Ectodermal cell (in vitro differentiated cells): ENCODE results near the gene RADIL.

Experiments
- H3K27ac ChIP-seq: 2 replicates; pipeline ENCODE4 v1.7.0; 2013; ENCODE audit warnings: mild to moderate bottlenecking, low read depth, low read length; ENCODE audit not compliant: insufficient read depth, poor library complexity, severe bottlenecking
- H3K27me3 ChIP-seq: 2 replicates; pipeline ENCODE4 v1.7.0; 2013; ENCODE audit warnings: mild to moderate bottlenecking, low read length; ENCODE audit not compliant: insufficient read depth, control insufficient read depth, poor library complexity, severe bottlenecking
- H3K36me3 ChIP-seq: one replicate; pipeline ENCODE4 v1.7.0; 2013; ENCODE audit warnings: low read length; ENCODE audit not compliant: control insufficient read depth, insufficient read depth
- H3K4me1 ChIP-seq: one replicate; pipeline ENCODE4 v1.7.0; 2013; ENCODE audit warnings: low read length; ENCODE audit not compliant: control insufficient read depth, insufficient read depth
- H3K4me3 ChIP-seq: 2 replicates; pipeline ENCODE4 v1.7.0; 2013; ENCODE audit warnings: low read depth, low read length, control low read depth; ENCODE audit not compliant: insufficient read depth
- H3K9me3 ChIP-seq: 2 replicates; pipeline ENCODE4 v1.7.0; 2013; ENCODE audit warnings: mild to moderate bottlenecking, low read length, moderate library complexity; ENCODE audit not compliant: control insufficient read depth
- WGBS, 2 experiments: methylation state at CpG; one replicate each; pipeline ENCODE4 v1.1.7; 2013; ENCODE audit warnings: missing lambda C conversion rate in 2 of 2; 5-methylcytosine and 5-hydroxymethylcytosine counted together

Gene RADIL

GRCh38 chr7:4832711-4833110 is 50.8 kb downstream of the RADIL start:
- WGBS, 2 experiments: 96 to 99% methylated on average over 16 of the region's 16 CpGs
- Histone ChIP-seq H3K4me3 (no peak overlapping the region), H3K4me1 (peaks cover 8% of the 10 kb centered on the region)

GRCh38 chr7:4831723-4832495 is 51.6 kb downstream of the RADIL start:
- Histone ChIP-seq H3K4me3 (no peak overlapping the region), H3K27me3 (no peaks in the 10 kb centered on the region), H3K9me3 (no peaks in the 10 kb centered on the region), H3K4me1 (no peaks in the 10 kb centered on the region), H3K27ac (no peak overlapping the region), H3K36me3 (no peaks in the 10 kb centered on the region)
- WGBS, 2 experiments: 90 to 93% methylated on average over 17 of the region's 17 CpGs

More at GRCh38 chr7:4832711-4833110, 50.8 kb downstream of the RADIL start:
- H3K27me3 ChIP-seq: no peaks in the 10 kb centered on the region
- H3K36me3 ChIP-seq: no peaks in the 10 kb centered on the region
- H3K27ac ChIP-seq: no peak overlapping the region
- H3K9me3 ChIP-seq: no peaks in the 10 kb centered on the region

GRCh38 chr7:4830176-4830575 is 53.3 kb downstream of the RADIL start:
- H3K27ac ChIP-seq: no peak overlapping the region
- no peaks in the 10 kb centered on the region for H3K27me3 ChIP-seq
- no peaks in the 10 kb centered on the region for H3K9me3 ChIP-seq
- no peak overlapping the region for H3K4me3 ChIP-seq
- no peaks in the 10 kb centered on the region for H3K4me1 ChIP-seq
- H3K36me3 ChIP-seq: no peaks in the 10 kb centered on the region
- WGBS, 2 experiments: 50 to 56% methylated on average over 14 of the region's 14 CpGs

GRCh38 chr7:4828720-4829383 is 54.7 kb downstream of the RADIL start:
- Histone ChIP-seq H3K36me3 (no peaks in the 10 kb centered on the region), H3K9me3 (no peaks in the 10 kb centered on the region), H3K27ac (no peak overlapping the region), H3K4me1 (no peaks in the 10 kb centered on the region), H3K27me3 (no peaks in the 10 kb centered on the region), H3K4me3 (no peak overlapping the region)
- WGBS, 2 experiments: 92 to 93% methylated on average over 17 of the region's 17 CpGs

- WGBS, 2 experiments: 95% methylated on average over 15 of the region's 15 CpGs
Observed at GRCh38 chr7:4825081-4825480, 58.4 kb downstream of the RADIL start.

GRCh38 chr7:4824120-4824775 is 59.3 kb downstream of the RADIL start:
- H3K4me3 ChIP-seq: no peak overlapping the region
- H3K27ac ChIP-seq: no peak overlapping the region
- no peaks in the 10 kb centered on the region for H3K36me3 ChIP-seq
- no peaks in the 10 kb centered on the region for H3K27me3 ChIP-seq
- WGBS, 2 experiments: 91 to 92% methylated on average over 20 of the region's 20 CpGs
- no peaks in the 10 kb centered on the region for H3K9me3 ChIP-seq
- H3K4me1 ChIP-seq: no peaks in the 10 kb centered on the region

More at GRCh38 chr7:4825081-4825480, 58.4 kb downstream of the RADIL start:
- H3K27me3 ChIP-seq: no peaks in the 10 kb centered on the region
- H3K36me3 ChIP-seq: no peaks in the 10 kb centered on the region
- no peaks in the 10 kb centered on the region for H3K4me1 ChIP-seq
- H3K27ac ChIP-seq: no peak overlapping the region
- H3K9me3 ChIP-seq: no peaks in the 10 kb centered on the region
- no peak overlapping the region for H3K4me3 ChIP-seq

GRCh38 chr7:4823441-4824119 is 59.9 kb downstream of the RADIL start:
- H3K4me3 ChIP-seq: no peak overlapping the region
- no peaks in the 10 kb centered on the region for H3K27me3 ChIP-seq
- no peaks in the 10 kb centered on the region for H3K9me3 ChIP-seq
- H3K36me3 ChIP-seq: no peaks in the 10 kb centered on the region
- H3K4me1 ChIP-seq: no peaks in the 10 kb centered on the region
- 90 to 92% methylated on average over 14 of the region's 14 CpGs for WGBS, 2 experiments
- no peak overlapping the region for H3K27ac ChIP-seq

- Histone ChIP-seq H3K27me3 (no peaks in the 10 kb centered on the region), H3K4me3 (no peak overlapping the region)
- 93 to 95% methylated on average over 9 of the region's 9 CpGs for WGBS, 2 experiments
Observed at GRCh38 chr7:4822677-4823076, 60.8 kb downstream of the RADIL start.

GRCh38 chr7:4820967-4821471 is 62.5 kb downstream of the RADIL start:
- Histone ChIP-seq H3K36me3 (no peaks in the 10 kb centered on the region), H3K9me3 (no peaks in the 10 kb centered on the region), H3K27ac (no peak overlapping the region), H3K4me3 (no peak overlapping the region), H3K4me1 (no peaks in the 10 kb centered on the region), H3K27me3 (no peaks in the 10 kb centered on the region)
- WGBS, 2 experiments: 91% methylated on average over 20 of the region's 20 CpGs

More at GRCh38 chr7:4822677-4823076, 60.8 kb downstream of the RADIL start:
- H3K36me3 ChIP-seq: no peaks in the 10 kb centered on the region
- H3K9me3 ChIP-seq: no peaks in the 10 kb centered on the region
- H3K27ac ChIP-seq: no peak overlapping the region
- no peaks in the 10 kb centered on the region for H3K4me1 ChIP-seq
